Stimulated activated CD8-positive, alpha-beta memory T cell treated with anti-CD3 and anti-CD28 coated beads, Interleukin-15, amount 100 ng/mL, for 48 hours (primary cell): ENCODE measurements around the gene SATB1.

Experiments used
- DNase-seq, 2 donors: peaks; one replicate each; pipeline ENCODE4 v3.0.0-alpha.2; 2020; ENCODE audit warnings: low read depth in 2 of 2

Gene SATB1

GRCh38 chr3:18431266-18431665 lies 6.1 kb upstream of the SATB1 start:
- no peak for DNase-seq

- no peak for DNase-seq
Measured at GRCh38 chr3:18428991-18429745, 4.0 kb upstream of the SATB1 start.

- no peak for DNase-seq
Measured at GRCh38 chr3:18428036-18428435, 2.9 kb upstream of the SATB1 start.

- DNase-seq: no peak
Measured at GRCh38 chr3:18426597-18427193, 1.6 kb upstream of the SATB1 start.

GRCh38 chr3:18425641-18426257 lies 610 bp upstream of the SATB1 start:
- peak; percentile 59 to 64 for DNase-seq

- no peak for DNase-seq
Measured at GRCh38 chr3:18424213-18424728, 868 bp downstream of the SATB1 start.

GRCh38 chr3:18423401-18424212 lies 1.5 kb downstream of the SATB1 start:
- no peak for DNase-seq

GRCh38 chr3:18422972-18423371 lies 2.2 kb downstream of the SATB1 start:
- no peak for DNase-seq

GRCh38 chr3:18420555-18420954 lies 4.6 kb downstream of the SATB1 start:
- no peak for DNase-seq

- DNase-seq: no peak
Measured at GRCh38 chr3:18419232-18419631, 5.9 kb downstream of the SATB1 start.

GRCh38 chr3:18417904-18418572 lies 7.1 kb downstream of the SATB1 start:
- DNase-seq: no peak

- no peak for DNase-seq
Measured at GRCh38 chr3:18416332-18416731, 8.8 kb downstream of the SATB1 start.

- no peak for DNase-seq
Measured at GRCh38 chr3:18415839-18416238, 9.3 kb downstream of the SATB1 start.

- DNase-seq: no peak
Measured at GRCh38 chr3:18415167-18415566, 10.0 kb downstream of the SATB1 start.

GRCh38 chr3:18412684-18413083 lies 12.5 kb downstream of the SATB1 start:
- no peak for DNase-seq

- DNase-seq: no peak
Measured at GRCh38 chr3:18411541-18411940, 13.6 kb downstream of the SATB1 start.

- no peak for DNase-seq
Measured at GRCh38 chr3:18410205-18410604, 14.9 kb downstream of the SATB1 start.

- DNase-seq: no peak
Measured at GRCh38 chr3:18409266-18409665, 15.9 kb downstream of the SATB1 start.

GRCh38 chr3:18405141-18405540 lies 20.0 kb downstream of the SATB1 start:
- DNase-seq: no peak

GRCh38 chr3:18403061-18403460 lies 22.1 kb downstream of the SATB1 start:
- no peak for DNase-seq

- DNase-seq: no peak
Measured at GRCh38 chr3:18402239-18402799, 22.8 kb downstream of the SATB1 start.
